Thyroid gland (tissue), 4 donors: ENCODE data around the gene TBC1D5.

ENCODE experiments used
- POLR2A ChIP-seq, 2 donors: fragments of 450-650 bp; IDR thresholded peaks; one replicate each; pipeline ENCODE4 v1.6.1; 2017; ENCODE audit warnings: antibody characterized with exemption in 2 of 2, mild to moderate bottlenecking in 2 of 2, moderate library complexity in 1 of 2
- TF ChIP-seq, protein P1 (sequence below), 6 experiments: fragments of 200-600 bp in 3 of 6; fragments of 450-650 bp in 3 of 6; sonication (generic) in 3 of 6; IDR thresholded peaks; one replicate each; pipeline ENCODE4 v1.5.1; 2016 to 2019; ENCODE audit warnings: antibody characterized with exemption in 6 of 6, mild to moderate bottlenecking in 2 of 6, inconsistent platforms in 1 of 6, moderate library complexity in 1 of 6

DNA sequence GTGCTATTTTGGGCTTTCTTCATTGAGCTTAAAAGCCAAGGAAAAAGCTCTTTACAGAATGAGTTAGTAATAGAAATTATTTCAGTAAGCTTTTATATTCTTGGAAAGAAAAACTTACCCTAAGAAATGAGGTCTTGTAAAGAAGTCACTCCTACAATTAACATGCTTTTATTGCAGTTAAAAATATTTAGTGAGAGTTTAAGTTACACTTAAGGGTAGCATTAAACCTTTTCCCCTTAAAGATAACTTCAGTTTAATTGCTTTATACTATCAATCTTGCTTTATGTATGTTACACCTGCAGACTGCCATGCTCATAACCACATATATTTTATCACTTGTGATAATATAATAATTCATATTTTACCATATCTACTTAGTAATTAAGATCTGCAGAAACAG is 431.4 kb downstream of the TBC1D5 start:
- TF ChIP-seq, protein P1, sequence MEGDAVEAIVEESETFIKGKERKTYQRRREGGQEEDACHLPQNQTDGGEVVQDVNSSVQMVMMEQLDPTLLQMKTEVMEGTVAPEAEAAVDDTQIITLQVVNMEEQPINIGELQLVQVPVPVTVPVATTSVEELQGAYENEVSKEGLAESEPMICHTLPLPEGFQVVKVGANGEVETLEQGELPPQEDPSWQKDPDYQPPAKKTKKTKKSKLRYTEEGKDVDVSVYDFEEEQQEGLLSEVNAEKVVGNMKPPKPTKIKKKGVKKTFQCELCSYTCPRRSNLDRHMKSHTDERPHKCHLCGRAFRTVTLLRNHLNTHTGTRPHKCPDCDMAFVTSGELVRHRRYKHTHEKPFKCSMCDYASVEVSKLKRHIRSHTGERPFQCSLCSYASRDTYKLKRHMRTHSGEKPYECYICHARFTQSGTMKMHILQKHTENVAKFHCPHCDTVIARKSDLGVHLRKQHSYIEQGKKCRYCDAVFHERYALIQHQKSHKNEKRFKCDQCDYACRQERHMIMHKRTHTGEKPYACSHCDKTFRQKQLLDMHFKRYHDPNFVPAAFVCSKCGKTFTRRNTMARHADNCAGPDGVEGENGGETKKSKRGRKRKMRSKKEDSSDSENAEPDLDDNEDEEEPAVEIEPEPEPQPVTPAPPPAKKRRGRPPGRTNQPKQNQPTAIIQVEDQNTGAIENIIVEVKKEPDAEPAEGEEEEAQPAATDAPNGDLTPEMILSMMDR (IDR thresholded peaks at IDR 0.05): no peak
- TF ChIP-seq POLR2A (IDR thresholded peaks at IDR 0.05): no peak
